Measurements from ENCODE around the gene NAPG.

DNA sequence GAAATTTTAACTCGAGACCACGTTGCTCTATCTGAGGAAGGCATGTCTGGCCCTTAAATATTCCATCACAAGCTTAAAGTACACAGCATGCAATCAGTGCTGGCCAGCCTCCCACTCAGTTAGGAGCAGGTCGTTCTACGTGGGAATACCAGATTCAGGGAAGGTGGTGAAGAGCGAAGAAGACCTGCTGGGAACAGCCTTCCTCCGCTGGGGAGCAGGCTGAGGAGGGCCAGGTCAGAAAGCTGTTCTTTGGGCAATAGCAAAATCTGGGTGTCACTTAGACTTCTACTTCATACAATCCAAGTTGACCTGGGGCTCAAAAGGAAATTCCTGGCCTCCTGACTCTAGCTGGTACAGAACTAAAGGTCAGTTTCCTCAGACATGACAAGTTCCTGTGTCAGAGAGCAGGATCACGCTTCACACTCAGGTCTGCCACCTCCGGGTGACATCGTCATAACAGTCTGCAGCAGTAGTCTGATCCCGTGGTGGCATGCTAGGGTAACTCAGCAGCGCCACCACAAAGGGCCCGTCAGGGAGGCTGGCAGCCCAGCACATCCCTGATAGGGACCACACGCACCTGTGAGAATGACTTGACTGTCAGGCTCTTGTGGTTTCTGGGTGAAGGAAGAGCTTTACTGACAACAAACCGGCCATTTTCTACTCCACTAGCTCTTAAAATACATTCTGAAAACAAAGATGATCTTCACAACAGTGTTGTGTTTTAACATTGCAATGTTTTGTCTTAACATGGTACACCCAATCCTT, 35.2 kb upstream of the NAPG start:
- TF ChIP-seq CTCF (IDR thresholded peaks at IDR 0.05; ENCODE audit: low read depth, low read length) = peak; percentile 67
- no peak for TF ChIP-seq EZH2phosphoT487 (IDR thresholded peaks at IDR 0.05; ENCODE audit: low read depth)
